ENCODE results near the gene PAFAH1B2.

GRCh38 chr11:117171404-117172061, 27.4 kb downstream of the PAFAH1B2 start:
- TF ChIP-seq, protein P1, sequence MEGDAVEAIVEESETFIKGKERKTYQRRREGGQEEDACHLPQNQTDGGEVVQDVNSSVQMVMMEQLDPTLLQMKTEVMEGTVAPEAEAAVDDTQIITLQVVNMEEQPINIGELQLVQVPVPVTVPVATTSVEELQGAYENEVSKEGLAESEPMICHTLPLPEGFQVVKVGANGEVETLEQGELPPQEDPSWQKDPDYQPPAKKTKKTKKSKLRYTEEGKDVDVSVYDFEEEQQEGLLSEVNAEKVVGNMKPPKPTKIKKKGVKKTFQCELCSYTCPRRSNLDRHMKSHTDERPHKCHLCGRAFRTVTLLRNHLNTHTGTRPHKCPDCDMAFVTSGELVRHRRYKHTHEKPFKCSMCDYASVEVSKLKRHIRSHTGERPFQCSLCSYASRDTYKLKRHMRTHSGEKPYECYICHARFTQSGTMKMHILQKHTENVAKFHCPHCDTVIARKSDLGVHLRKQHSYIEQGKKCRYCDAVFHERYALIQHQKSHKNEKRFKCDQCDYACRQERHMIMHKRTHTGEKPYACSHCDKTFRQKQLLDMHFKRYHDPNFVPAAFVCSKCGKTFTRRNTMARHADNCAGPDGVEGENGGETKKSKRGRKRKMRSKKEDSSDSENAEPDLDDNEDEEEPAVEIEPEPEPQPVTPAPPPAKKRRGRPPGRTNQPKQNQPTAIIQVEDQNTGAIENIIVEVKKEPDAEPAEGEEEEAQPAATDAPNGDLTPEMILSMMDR (IDR thresholded peaks at IDR 0.05) = no peak
- TF ChIP-seq POLR2A (IDR thresholded peaks at IDR 0.05) = no peak

All from body of pancreas (tissue), 4 donors.